Liver (tissue), 9 donors: ENCODE results near the gene PGAP1. TPM values are rescaled to one million over a fixed set of nuclear protein-coding genes. Genes with fewer than 3 reads are reported as not detected.

Experiments used
- DNase-seq: peaks from one replicate; pipeline ENCODE4 v3.0.0-alpha.2; 2017; ENCODE audit warnings: low spot score
- H3K27ac ChIP-seq, 2 donors: one replicate each; pipeline ENCODE4 v1.7.0; 2013; ENCODE audit warnings: inconsistent platforms in 2 of 2, low read length in 2 of 2, control low read depth in 1 of 2, low read depth in 1 of 2, mild to moderate bottlenecking in 1 of 2
- H3K27me3 ChIP-seq, 4 donors: one replicate each; pipeline versions ENCODE4 v1.6.1 to v1.7.0; 2013; ENCODE audit warnings: low read length in 3 of 4, inconsistent platforms in 1 of 4, mild to moderate bottlenecking in 1 of 4, moderate library complexity in 1 of 4; ENCODE audit not compliant: control insufficient read depth in 4 of 4, insufficient read depth in 4 of 4
- H3K36me3 ChIP-seq, 4 donors: one replicate each; pipeline versions ENCODE4 v1.6.1 to v1.7.0; 2013; ENCODE audit warnings: low read length in 3 of 4, mild to moderate bottlenecking in 3 of 4, low read depth in 1 of 4, moderate library complexity in 1 of 4; ENCODE audit not compliant: control insufficient read depth in 4 of 4, insufficient read depth in 3 of 4
- H3K4me1 ChIP-seq, 4 donors: one replicate each; pipeline versions ENCODE4 v1.6.1 to v1.7.0; 2013; ENCODE audit warnings: low read length in 3 of 4, mild to moderate bottlenecking in 3 of 4, moderate library complexity in 1 of 4; ENCODE audit not compliant: control insufficient read depth in 4 of 4, insufficient read depth in 4 of 4
- H3K4me3 ChIP-seq, 3 donors: one replicate each; pipeline versions ENCODE4 v1.6.1 to v1.7.0; 2013; ENCODE audit warnings: low read length in 3 of 3, control low read depth in 1 of 3, low read depth in 1 of 3, mild to moderate bottlenecking in 1 of 3
- H3K9ac ChIP-seq, 2 donors: one replicate each; pipeline ENCODE4 v1.7.0; 2013; ENCODE audit warnings: low read length in 2 of 2, mild to moderate bottlenecking in 2 of 2, moderate library complexity in 2 of 2, control low read depth in 1 of 2, low read depth in 1 of 2
- H3K9me3 ChIP-seq, 4 donors: one replicate each; pipeline versions ENCODE4 v1.6.1 to v1.7.0; 2013; ENCODE audit warnings: low read length in 3 of 4; ENCODE audit not compliant: control insufficient read depth in 4 of 4
- CTCF ChIP-seq: fragments of 150-350 bp; IDR thresholded peaks from 2 replicates; pipeline ENCODE4 v1.5.1; 2017; ENCODE audit warnings: improper control_type of control experiment, low read depth, low read length; ENCODE audit not compliant: missing input control
- EGR1 ChIP-seq, 2 donors: IDR thresholded peaks; 2 replicates each; pipeline ENCODE4 v1.6.1; 2016 to 2018; ENCODE audit warnings: antibody characterized with exemption in 2 of 2, low read depth in 2 of 2
- FOXA1 ChIP-seq: IDR thresholded peaks from 2 replicates; pipeline ENCODE4 v1.6.1; 2016; ENCODE audit warnings: antibody characterized with exemption
- FOXA2 ChIP-seq: IDR thresholded peaks from 2 replicates; pipeline ENCODE4 v1.6.1; 2016; ENCODE audit warnings: antibody characterized with exemption
- GABPA ChIP-seq, 2 donors: IDR thresholded peaks in 1 of 2; conservative IDR thresholded peaks in 1 of 2; 2 replicates each; pipeline ENCODE4 v1.6.1; 2016; ENCODE audit warnings: antibody characterized with exemption in 2 of 2, mild to moderate bottlenecking in 1 of 2, moderate library complexity in 1 of 2
- HNF4A ChIP-seq, 2 donors: conservative IDR thresholded peaks; 2 replicates each; pipeline ENCODE4 v1.6.1; 2016; ENCODE audit warnings: antibody characterized with exemption in 2 of 2, mild to moderate bottlenecking in 2 of 2
- HNF4G ChIP-seq: IDR thresholded peaks from 2 replicates; pipeline ENCODE4 v1.6.1; 2016; ENCODE audit warnings: antibody characterized with exemption
- JUND ChIP-seq, 2 donors: IDR thresholded peaks; 2 replicates each; pipeline ENCODE4 v1.6.1; 2016; ENCODE audit warnings: antibody characterized with exemption in 2 of 2
- MAX ChIP-seq: IDR thresholded peaks from 2 replicates; pipeline ENCODE4 v1.6.1; 2016; ENCODE audit warnings: antibody characterized with exemption
- NR2F2 ChIP-seq: IDR thresholded peaks from 2 replicates; pipeline ENCODE4 v1.6.1; 2016; ENCODE audit warnings: antibody characterized with exemption
- RAD21 ChIP-seq, 2 donors: IDR thresholded peaks; 2 replicates each; pipeline ENCODE4 v1.6.1; 2016; ENCODE audit warnings: antibody characterized with exemption in 2 of 2, mild to moderate bottlenecking in 2 of 2
- REST ChIP-seq: IDR thresholded peaks from 2 replicates; pipeline ENCODE4 v1.6.1; 2016; ENCODE audit warnings: antibody characterized with exemption, mild to moderate bottlenecking
- RXRA ChIP-seq, 2 donors: IDR thresholded peaks; 2 replicates each; pipeline ENCODE4 v1.6.1; 2017 to 2018; ENCODE audit warnings: antibody characterized with exemption in 2 of 2, mild to moderate bottlenecking in 1 of 2
- SP1 ChIP-seq: IDR thresholded peaks from 2 replicates; pipeline ENCODE4 v1.6.1; 2018; ENCODE audit warnings: antibody characterized with exemption, mild to moderate bottlenecking
- TAF1 ChIP-seq: conservative IDR thresholded peaks from 2 replicates; pipeline ENCODE4 v1.6.1; 2016; ENCODE audit warnings: antibody characterized with exemption, mild to moderate bottlenecking
- YY1 ChIP-seq: IDR thresholded peaks from 2 replicates; pipeline ENCODE4 v1.6.1; 2016; ENCODE audit warnings: antibody characterized with exemption, mild to moderate bottlenecking
- WGBS: extraction: QIAGEN DNeasy Blood & Tissue Kit; methylation state at CpG from one replicate; pipeline ENCODE4 v1.1.7; 2013; 5-methylcytosine and 5-hydroxymethylcytosine counted together
- polyA plus RNA-seq, 2 donors: library from polyadenylated mRNA; stranded (reverse) in 1 of 2; unstranded in 1 of 2; fragments of 200-250 nt in 1 of 2; fragments of >200 nt in 1 of 2; fragmentation: Nextera tagmentation in 1 of 2; extraction: Ambion mirVana in 1 of 2; gene quantifications; one replicate each; pipeline versions ENCODE4 v1.2.1 to v1.2.3, GENCODE V29; 2013 to 2015
- total RNA-seq, 2 donors: library from RNA; depleted of rRNA; stranded (reverse); fragments of >200 nt; gene quantifications; one replicate each; pipeline ENCODE4 v1.2.3, GENCODE V29; 2014
- TF ChIP-seq, protein P1 (sequence below): IDR thresholded peaks from 2 replicates; pipeline ENCODE4 v1.6.1; 2016; ENCODE audit warnings: antibody characterized with exemption
- TF ChIP-seq, protein P2 (sequence below): IDR thresholded peaks from 2 replicates; pipeline ENCODE4 v1.6.1; 2016; ENCODE audit warnings: antibody characterized with exemption
- donor health status: healthy.
- donor health status: healthy.
- donor health status: healthy.
- donor health status: healthy.
- donor health status: healthy.

PGAP1 gene
- total and polyA plus RNA-seq, 4 donors = 0.54 to 5.8 (median 2.3) TPM

GRCh38 chr2:196876364-196876763 lies 50.1 kb downstream of the PGAP1 start:
- TF ChIP-seq YY1 (no peak), RXRA (IDR thresholded peaks at IDR 0.05) (no peak), SP1 (no peak), MAX (no peak), TAF1 (no peak), HNF4A (conservative IDR thresholded peaks at IDR 0.05) (no peak), FOXA1 (no peak)
- TF ChIP-seq, protein P1, sequence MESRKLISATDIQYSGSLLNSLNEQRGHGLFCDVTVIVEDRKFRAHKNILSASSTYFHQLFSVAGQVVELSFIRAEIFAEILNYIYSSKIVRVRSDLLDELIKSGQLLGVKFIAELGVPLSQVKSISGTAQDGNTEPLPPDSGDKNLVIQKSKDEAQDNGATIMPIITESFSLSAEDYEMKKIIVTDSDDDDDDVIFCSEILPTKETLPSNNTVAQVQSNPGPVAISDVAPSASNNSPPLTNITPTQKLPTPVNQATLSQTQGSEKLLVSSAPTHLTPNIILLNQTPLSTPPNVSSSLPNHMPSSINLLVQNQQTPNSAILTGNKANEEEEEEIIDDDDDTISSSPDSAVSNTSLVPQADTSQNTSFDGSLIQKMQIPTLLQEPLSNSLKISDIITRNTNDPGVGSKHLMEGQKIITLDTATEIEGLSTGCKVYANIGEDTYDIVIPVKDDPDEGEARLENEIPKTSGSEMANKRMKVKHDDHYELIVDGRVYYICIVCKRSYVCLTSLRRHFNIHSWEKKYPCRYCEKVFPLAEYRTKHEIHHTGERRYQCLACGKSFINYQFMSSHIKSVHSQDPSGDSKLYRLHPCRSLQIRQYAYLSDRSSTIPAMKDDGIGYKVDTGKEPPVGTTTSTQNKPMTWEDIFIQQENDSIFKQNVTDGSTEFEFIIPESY = no peak
- Histone ChIP-seq H3K27ac (no peak overlapping the region), H3K36me3 (peaks cover 0 to 3% (median under 1%) of the 10 kb centered on the region in 4 donors), H3K27me3 (no peaks in the 10 kb centered on the region), H3K9me3 (no peaks in the 10 kb centered on the region), H3K4me3 (no peak overlapping the region), H3K9ac (no peak overlapping the region), H3K4me1 (no peaks in the 10 kb centered on the region)
- no peak for DNase-seq
- 97% methylated on average over 1 of the region's 1 CpG for WGBS

- peaks cover 0 to 3% (median under 1%) of the 10 kb centered on the region in 4 donors for H3K36me3 ChIP-seq
- DNase-seq = no peak
- no peaks in the 10 kb centered on the region for H3K9me3 ChIP-seq
- no peaks in the 10 kb centered on the region for H3K4me1 ChIP-seq
- H3K27ac ChIP-seq = no peak overlapping the region
- no peaks in the 10 kb centered on the region for H3K27me3 ChIP-seq
- TF ChIP-seq HNF4G (no peak), RXRA (IDR thresholded peaks at IDR 0.05) (no peak), SP1 (no peak)
- H3K9ac ChIP-seq = no peak overlapping the region
- no peak overlapping the region for H3K4me3 ChIP-seq
- 95% methylated on average over 1 of the region's 1 CpG for WGBS
Observed at GRCh38 chr2:196875414-196875813, 51.1 kb downstream of the PGAP1 start.

DNA sequence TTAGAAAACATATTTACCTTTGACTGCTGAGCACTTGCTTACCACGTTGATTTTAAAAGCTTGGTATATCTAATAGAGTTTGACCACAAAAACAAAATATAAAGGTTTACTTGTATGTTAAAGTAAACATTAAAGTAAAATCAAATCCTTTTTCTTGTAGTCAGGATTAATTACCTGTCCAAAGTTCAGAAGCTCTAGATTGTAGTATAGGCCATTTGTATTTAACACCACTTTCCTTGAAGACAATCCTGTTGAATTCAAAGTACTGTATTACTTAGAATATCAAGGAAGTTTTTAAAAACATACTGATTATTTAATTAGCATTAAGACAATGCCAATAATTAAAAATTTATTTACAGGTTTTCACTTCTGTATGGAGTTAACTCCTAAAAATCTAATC lies 53.0 kb downstream of the PGAP1 start:
- WGBS = 89% methylated on average over 1 of the region's 1 CpG
- Histone ChIP-seq H3K27me3 (no peaks in the 10 kb centered on the region), H3K27ac (no peak overlapping the region), H3K4me1 (no peaks in the 10 kb centered on the region), H3K9ac (no peak overlapping the region), H3K9me3 (no peaks in the 10 kb centered on the region), H3K36me3 (peaks cover 0 to 3% (median under 1%) of the 10 kb centered on the region in 4 donors), H3K4me3 (no peak overlapping the region)
- TF ChIP-seq EGR1 (IDR thresholded peaks at IDR 0.05; ENCODE audit: low read depth in 2 of 2) (no peak), SP1 (no peak), REST (no peak), FOXA1 (no peak), GABPA (IDR thresholded peaks at IDR 0.05 in 1 of 2, conservative IDR thresholded peaks at IDR 0.05 in 1 of 2) (no peak), TAF1 (no peak), CTCF (no peak), RXRA (IDR thresholded peaks at IDR 0.05) (no peak), HNF4G (no peak), FOXA2 (no peak), MAX (no peak), YY1 (no peak), HNF4A (conservative IDR thresholded peaks at IDR 0.05) (no peak), JUND (IDR thresholded peaks at IDR 0.05) (no peak), NR2F2 (no peak), RAD21 (IDR thresholded peaks at IDR 0.05) (no peak)
- TF ChIP-seq, protein P1 = no peak
- TF ChIP-seq, protein P2, sequence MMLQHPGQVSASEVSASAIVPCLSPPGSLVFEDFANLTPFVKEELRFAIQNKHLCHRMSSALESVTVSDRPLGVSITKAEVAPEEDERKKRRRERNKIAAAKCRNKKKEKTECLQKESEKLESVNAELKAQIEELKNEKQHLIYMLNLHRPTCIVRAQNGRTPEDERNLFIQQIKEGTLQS = no peak
- DNase-seq = no peak
